ENCODE measurements around the gene PLA2G2E. TPM values are rescaled to one million over a fixed set of nuclear protein-coding genes. Genes with fewer than 3 reads are reported as not detected.

PLA2G2E gene
- total RNA-seq = not detected

GRCh38 chr1:19923137-19923952, at the start of gene PLA2G2E:
Gene PLA2G2E (minus strand): TSS chr1:19923617. CDS start chr1:19923559, 58 bp downstream.
- no peaks in the 10 kb centered on the region for H3K4me1 ChIP-seq
- H3K9me3 ChIP-seq = no peaks in the 10 kb centered on the region
- no peak within 1 kb of the TSS for H3K27ac ChIP-seq
- intact Hi-C loops (cut with DNase I) = loop anchor here (5.0 kb wide), 1 partner anchor 574 kb away; no protein-coding TSS in a partner anchor
- no peaks in the 10 kb centered on the region for H3K27me3 ChIP-seq
- H3K9ac ChIP-seq (ENCODE audit: low read depth in 2 of 2, low read length in 2 of 2) = no peak within 1 kb of the TSS
- DNase-seq = no peak
- H3K4me3 ChIP-seq = no peak within 1 kb of the TSS
- no peak for TF ChIP-seq CTCF (IDR thresholded peaks at IDR 0.05)
- H3K36me3 ChIP-seq = no peaks in the 10 kb centered on the region

- Histone ChIP-seq H3K27me3 (no peaks in the 10 kb centered on the region), H3K4me3 (no peak overlapping the region), H3K27ac (no peak overlapping the region), H3K9ac (ENCODE audit: low read depth in 2 of 2, low read length in 2 of 2) (no peak overlapping the region), H3K36me3 (no peaks in the 10 kb centered on the region), H3K4me1 (no peaks in the 10 kb centered on the region), H3K9me3 (no peaks in the 10 kb centered on the region)
- TF ChIP-seq CTCF (IDR thresholded peaks at IDR 0.05) = no peak
- no peak for DNase-seq
- intact Hi-C loops (cut with DNase I) = loop anchor here (5.0 kb wide), 1 partner anchor 181 kb away; no protein-coding TSS in a partner anchor
Measured at GRCh38 chr1:19971664-19972063, 48.2 kb upstream of the PLA2G2E start.

- intact Hi-C loops (cut with DNase I) = loop anchor here (5.0 kb wide), 1 partner anchor 182 kb away; no protein-coding TSS in a partner anchor
- no peaks in the 10 kb centered on the region for H3K36me3 ChIP-seq
- TF ChIP-seq CTCF (IDR thresholded peaks at IDR 0.05) = no peak
Measured at GRCh38 chr1:19969898-19970660, 46.7 kb upstream of the PLA2G2E start.

GRCh38 chr1:19967808-19968207, 44.4 kb upstream of the PLA2G2E start:
- H3K9ac ChIP-seq (ENCODE audit: low read depth in 2 of 2, low read length in 2 of 2) = no peak overlapping the region
- H3K4me1 ChIP-seq = no peaks in the 10 kb centered on the region
- intact Hi-C loops (cut with DNase I) = no loop called here
- no peak for TF ChIP-seq CTCF (IDR thresholded peaks at IDR 0.05)
- H3K27me3 ChIP-seq = no peaks in the 10 kb centered on the region
- no peak for DNase-seq
- H3K9me3 ChIP-seq = no peaks in the 10 kb centered on the region
- no peak overlapping the region for H3K4me3 ChIP-seq
- no peak overlapping the region for H3K27ac ChIP-seq
- H3K36me3 ChIP-seq = no peaks in the 10 kb centered on the region

More at GRCh38 chr1:19969898-19970660, 46.7 kb upstream of the PLA2G2E start:
- Histone ChIP-seq H3K4me1 (no peaks in the 10 kb centered on the region), H3K27me3 (no peaks in the 10 kb centered on the region), H3K4me3 (no peak overlapping the region), H3K27ac (no peak overlapping the region), H3K9ac (ENCODE audit: low read depth in 2 of 2, low read length in 2 of 2) (no peak overlapping the region), H3K9me3 (no peaks in the 10 kb centered on the region)
- DNase-seq = no peak

- H3K9ac ChIP-seq (ENCODE audit: low read depth in 2 of 2, low read length in 2 of 2) = no peak overlapping the region
- no peak overlapping the region for H3K27ac ChIP-seq
- H3K9me3 ChIP-seq = no peaks in the 10 kb centered on the region
- H3K36me3 ChIP-seq = no peaks in the 10 kb centered on the region
- H3K4me3 ChIP-seq = no peak overlapping the region
- intact Hi-C loops (cut with DNase I) = no loop called here
- TF ChIP-seq CTCF (IDR thresholded peaks at IDR 0.05) = no peak
- H3K27me3 ChIP-seq = no peaks in the 10 kb centered on the region
- DNase-seq = no peak
- H3K4me1 ChIP-seq = no peaks in the 10 kb centered on the region
Measured at GRCh38 chr1:19964542-19964941, 41.1 kb upstream of the PLA2G2E start.
